ENCODE measurements around the gene HINT2.

The HINT2 gene

DNA sequence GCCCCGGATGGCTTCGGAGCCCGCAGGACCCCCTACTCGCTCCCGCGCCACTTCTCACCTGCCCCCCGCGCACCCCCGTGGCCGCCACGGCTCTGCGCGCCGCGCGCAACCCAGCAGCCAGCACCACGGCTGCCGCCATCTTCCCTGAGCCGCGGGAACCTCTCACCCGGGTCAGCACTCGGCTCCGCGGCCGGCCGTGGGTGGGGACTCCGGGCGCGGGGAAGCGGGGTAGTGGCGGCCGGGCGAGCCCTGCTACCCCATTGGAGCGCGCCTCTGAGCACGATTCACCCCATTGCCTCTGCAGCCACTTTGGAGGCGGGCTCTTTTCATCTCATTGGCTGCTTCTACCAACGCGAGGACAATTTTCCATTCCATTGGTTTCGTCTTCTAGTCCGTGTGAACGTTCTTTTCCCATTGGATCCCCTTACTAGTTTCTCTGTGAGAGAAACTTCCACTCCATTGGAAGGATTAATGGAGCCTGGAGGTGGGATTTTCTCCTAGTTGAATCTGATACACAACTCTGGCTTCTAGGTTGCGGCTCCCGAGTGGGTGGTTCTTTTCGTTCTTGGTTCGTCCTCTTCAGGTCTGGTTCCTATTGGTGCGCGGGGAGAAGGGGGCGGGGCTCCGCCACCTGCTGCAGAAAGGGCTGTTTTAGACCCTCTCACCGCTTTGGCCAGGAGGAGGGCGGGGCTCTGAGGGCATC lies at the start of gene HINT2:
TSS of gene HINT2 (minus strand) at position 202 of the 703 bp plus-strand sequence. CDS start at position 139, 63 bp downstream.
- Histone ChIP-seq H3K36me3 (ENCODE audit: control insufficient read depth in 1 of 2, insufficient read depth in 2 of 2, low read length in 2 of 2) (peaks cover 0 to 3% of the 10 kb centered on the region in 2 donors), H3K27me3 (ENCODE audit: control insufficient read depth in 1 of 2, insufficient read depth in 2 of 2, low read length in 2 of 2) (no peaks in the 10 kb centered on the region), H3K27ac (ENCODE audit: low read depth, low read length) (peak within 1 kb of the TSS; percentile 97), H3K4me1 (ENCODE audit: control insufficient read depth in 1 of 2, insufficient read depth in 2 of 2, low read length in 2 of 2) (peaks cover 29% of the 10 kb centered on the region in 2 donors), H3K9me3 (ENCODE audit: control insufficient read depth in 1 of 2, low read length in 2 of 2) (no peaks in the 10 kb centered on the region), H3K9ac (ENCODE audit: low read depth in 1 of 2, low read length in 2 of 2) (peak within 1 kb of the TSS; percentile 92 to 95), H3K4me3 (ENCODE audit: low read depth in 1 of 2, low read length in 2 of 2) (peak within 1 kb of the TSS; percentile 85 to 87)

DNA sequence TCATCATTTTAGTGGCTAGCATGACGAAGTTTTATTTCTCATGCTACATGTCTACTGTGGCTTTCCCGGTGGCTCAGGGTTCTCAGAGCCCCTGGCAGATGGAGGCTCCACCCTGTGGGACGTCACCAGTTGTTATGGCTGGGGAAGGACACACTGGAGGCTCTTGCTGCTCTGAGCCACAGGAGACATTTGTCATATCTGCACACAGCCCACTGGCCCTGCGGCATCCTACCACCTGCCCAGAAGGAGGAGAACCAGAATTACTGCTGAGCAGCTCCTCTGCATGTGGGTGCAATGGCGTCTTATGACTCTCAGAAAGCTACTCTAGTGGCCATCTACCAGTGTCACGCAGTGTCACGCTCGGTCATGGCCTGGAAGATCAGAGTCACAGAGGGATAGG lies 48.7 kb upstream of the HINT2 start:
- H3K36me3 ChIP-seq (ENCODE audit: control insufficient read depth in 1 of 2, insufficient read depth in 2 of 2, low read length in 2 of 2): no peaks in the 10 kb centered on the region
- no peaks in the 10 kb centered on the region for H3K9me3 ChIP-seq (ENCODE audit: control insufficient read depth in 1 of 2, low read length in 2 of 2)
- H3K9ac ChIP-seq (ENCODE audit: low read depth in 1 of 2, low read length in 2 of 2): no peak overlapping the region
- H3K27me3 ChIP-seq (ENCODE audit: control insufficient read depth in 1 of 2, insufficient read depth in 2 of 2, low read length in 2 of 2): peaks cover 32 to 34% of the 10 kb centered on the region in 2 donors
- no peak overlapping the region for H3K4me3 ChIP-seq (ENCODE audit: low read depth in 1 of 2, low read length in 2 of 2)
- H3K27ac ChIP-seq (ENCODE audit: low read depth, low read length): no peak overlapping the region
- H3K4me1 ChIP-seq (ENCODE audit: control insufficient read depth in 1 of 2, insufficient read depth in 2 of 2, low read length in 2 of 2): no peaks in the 10 kb centered on the region

DNA sequence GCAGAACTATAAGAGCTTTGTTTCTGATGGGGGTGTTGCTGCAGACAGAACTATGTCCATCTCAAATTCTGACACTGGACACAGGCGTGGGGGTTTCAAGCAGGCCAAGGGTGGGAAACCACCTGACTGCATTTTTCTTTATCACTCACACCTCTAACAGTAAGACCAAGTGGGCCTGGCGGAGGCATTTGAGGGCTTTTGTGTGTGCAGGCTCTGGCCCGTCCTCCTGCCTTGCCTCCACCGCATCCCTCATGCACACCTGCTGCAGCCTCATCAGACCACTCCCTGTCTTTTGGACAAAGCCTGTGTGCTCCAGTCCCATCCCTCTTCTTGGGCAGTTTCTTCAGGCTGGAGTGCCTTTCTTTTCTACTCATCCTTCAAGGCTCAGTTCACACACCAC lies 47.5 kb upstream of the HINT2 start:
- H3K4me3 ChIP-seq (ENCODE audit: low read depth in 1 of 2, low read length in 2 of 2): no peak overlapping the region
- H3K27me3 ChIP-seq (ENCODE audit: control insufficient read depth in 1 of 2, insufficient read depth in 2 of 2, low read length in 2 of 2): peaks cover 32 to 34% of the 10 kb centered on the region in 2 donors
- no peaks in the 10 kb centered on the region for H3K9me3 ChIP-seq (ENCODE audit: control insufficient read depth in 1 of 2, low read length in 2 of 2)
- H3K27ac ChIP-seq (ENCODE audit: low read depth, low read length): no peak overlapping the region
- H3K4me1 ChIP-seq (ENCODE audit: control insufficient read depth in 1 of 2, insufficient read depth in 2 of 2, low read length in 2 of 2): no peaks in the 10 kb centered on the region
- no peaks in the 10 kb centered on the region for H3K36me3 ChIP-seq (ENCODE audit: control insufficient read depth in 1 of 2, insufficient read depth in 2 of 2, low read length in 2 of 2)
- no peak overlapping the region for H3K9ac ChIP-seq (ENCODE audit: low read depth in 1 of 2, low read length in 2 of 2)

DNA sequence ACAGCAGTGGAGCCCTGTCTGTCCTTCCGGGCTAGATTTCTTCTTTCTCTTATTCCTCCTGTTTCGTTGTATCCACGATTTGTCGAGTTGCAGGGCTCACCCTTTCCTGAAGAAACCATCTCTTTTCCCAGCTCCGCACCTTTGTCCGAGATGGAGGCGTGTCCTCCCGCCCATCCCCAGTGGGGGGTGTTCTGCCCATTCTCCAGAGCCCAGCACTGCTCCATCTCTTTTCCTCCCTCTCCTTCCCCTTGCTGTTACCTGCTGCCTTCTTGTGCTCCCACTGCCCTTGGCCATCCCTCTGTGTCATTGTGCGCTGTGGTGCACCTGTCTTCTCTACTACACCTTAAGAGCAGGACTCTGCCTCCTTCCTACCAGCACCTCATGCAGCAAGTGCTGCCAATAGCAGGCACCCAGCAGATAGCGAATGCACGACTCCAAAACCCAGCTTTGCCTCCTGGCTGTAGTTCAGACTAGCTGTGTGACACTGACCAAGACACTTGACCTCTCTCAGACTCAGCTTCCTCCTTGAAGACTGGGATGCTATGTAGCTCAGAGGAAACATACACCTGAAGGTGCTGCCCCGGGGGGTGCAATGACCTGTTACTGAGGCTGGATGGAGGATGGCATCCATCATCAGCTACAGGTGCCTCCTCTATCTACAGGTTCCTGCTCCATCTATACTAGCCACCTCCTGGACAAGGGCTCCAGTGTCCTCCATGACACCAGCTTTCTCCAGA lies 46.5 kb upstream of the HINT2 start:
- Histone ChIP-seq H3K4me3 (ENCODE audit: low read depth in 1 of 2, low read length in 2 of 2) (no peak overlapping the region), H3K27me3 (ENCODE audit: control insufficient read depth in 1 of 2, insufficient read depth in 2 of 2, low read length in 2 of 2) (peaks cover 32 to 34% of the 10 kb centered on the region in 2 donors), H3K9ac (ENCODE audit: low read depth in 1 of 2, low read length in 2 of 2) (no peak overlapping the region), H3K36me3 (ENCODE audit: control insufficient read depth in 1 of 2, insufficient read depth in 2 of 2, low read length in 2 of 2) (no peaks in the 10 kb centered on the region), H3K27ac (ENCODE audit: low read depth, low read length) (no peak overlapping the region), H3K9me3 (ENCODE audit: control insufficient read depth in 1 of 2, low read length in 2 of 2) (no peaks in the 10 kb centered on the region), H3K4me1 (ENCODE audit: control insufficient read depth in 1 of 2, insufficient read depth in 2 of 2, low read length in 2 of 2) (no peaks in the 10 kb centered on the region)

DNA sequence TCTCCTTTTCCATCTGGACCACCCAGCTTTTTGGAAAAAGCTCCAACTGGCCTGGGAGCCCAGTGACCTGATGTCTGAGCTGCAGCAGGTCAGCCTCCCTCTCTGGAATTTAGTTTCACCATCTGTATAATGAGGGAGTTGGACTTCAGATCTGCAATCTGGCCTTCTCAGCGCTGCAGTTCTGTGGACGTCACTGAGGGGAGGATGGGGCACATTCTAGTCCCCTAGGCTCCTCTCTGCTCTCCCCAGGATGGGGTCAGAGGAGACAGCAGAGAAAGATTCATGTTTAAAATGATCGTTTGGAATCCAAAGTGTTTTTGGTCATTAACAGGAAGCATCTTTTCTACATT lies 45.1 kb upstream of the HINT2 start:
- Histone ChIP-seq H3K36me3 (ENCODE audit: control insufficient read depth in 1 of 2, insufficient read depth in 2 of 2, low read length in 2 of 2) (no peaks in the 10 kb centered on the region), H3K27ac (ENCODE audit: low read depth, low read length) (no peak overlapping the region), H3K4me1 (ENCODE audit: control insufficient read depth in 1 of 2, insufficient read depth in 2 of 2, low read length in 2 of 2) (no peaks in the 10 kb centered on the region), H3K9ac (ENCODE audit: low read depth in 1 of 2, low read length in 2 of 2) (no peak overlapping the region), H3K9me3 (ENCODE audit: control insufficient read depth in 1 of 2, low read length in 2 of 2) (no peaks in the 10 kb centered on the region), H3K27me3 (ENCODE audit: control insufficient read depth in 1 of 2, insufficient read depth in 2 of 2, low read length in 2 of 2) (peaks cover 32 to 34% of the 10 kb centered on the region in 2 donors), H3K4me3 (ENCODE audit: low read depth in 1 of 2, low read length in 2 of 2) (no peak overlapping the region)

DNA sequence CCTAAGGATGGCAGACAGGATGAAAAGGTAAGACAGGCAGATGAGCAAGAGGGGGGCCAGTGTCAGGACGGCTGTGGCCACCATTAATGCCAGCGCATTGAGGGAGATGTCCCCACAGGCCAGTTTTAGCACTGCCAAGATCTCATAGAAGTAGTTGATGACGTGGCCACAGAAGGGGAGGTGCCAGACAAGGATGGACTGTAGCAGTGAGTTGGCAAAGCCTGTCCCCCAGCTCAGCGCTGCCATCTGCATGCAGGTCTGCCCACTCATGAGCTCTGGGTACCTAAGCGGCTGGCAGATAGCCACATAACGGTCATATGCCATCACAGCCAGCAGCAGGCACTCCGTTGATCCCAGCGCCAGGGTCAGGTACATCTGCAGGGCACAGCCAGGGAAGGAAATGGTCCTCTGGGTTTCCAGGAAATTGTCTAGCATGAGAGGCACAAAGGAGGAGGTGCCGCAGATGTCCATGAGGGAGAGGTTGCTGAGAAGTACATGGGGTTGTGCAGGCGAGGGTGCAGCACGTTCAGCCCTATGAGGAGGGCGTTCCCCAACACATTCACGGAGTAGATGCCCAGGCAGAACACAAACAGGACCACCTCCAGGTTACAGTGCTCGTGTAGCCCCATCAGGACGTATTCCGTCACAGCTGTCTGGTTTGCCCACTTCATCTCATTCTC lies 44.6 kb upstream of the HINT2 start:
- Histone ChIP-seq H3K9me3 (ENCODE audit: control insufficient read depth in 1 of 2, low read length in 2 of 2) (no peaks in the 10 kb centered on the region), H3K9ac (ENCODE audit: low read depth in 1 of 2, low read length in 2 of 2) (no peak overlapping the region), H3K4me3 (ENCODE audit: low read depth in 1 of 2, low read length in 2 of 2) (no peak overlapping the region), H3K27me3 (ENCODE audit: control insufficient read depth in 1 of 2, insufficient read depth in 2 of 2, low read length in 2 of 2) (peaks cover 32 to 34% of the 10 kb centered on the region in 2 donors), H3K27ac (ENCODE audit: low read depth, low read length) (no peak overlapping the region), H3K4me1 (ENCODE audit: control insufficient read depth in 1 of 2, insufficient read depth in 2 of 2, low read length in 2 of 2) (no peaks in the 10 kb centered on the region), H3K36me3 (ENCODE audit: control insufficient read depth in 1 of 2, insufficient read depth in 2 of 2, low read length in 2 of 2) (no peaks in the 10 kb centered on the region)

DNA sequence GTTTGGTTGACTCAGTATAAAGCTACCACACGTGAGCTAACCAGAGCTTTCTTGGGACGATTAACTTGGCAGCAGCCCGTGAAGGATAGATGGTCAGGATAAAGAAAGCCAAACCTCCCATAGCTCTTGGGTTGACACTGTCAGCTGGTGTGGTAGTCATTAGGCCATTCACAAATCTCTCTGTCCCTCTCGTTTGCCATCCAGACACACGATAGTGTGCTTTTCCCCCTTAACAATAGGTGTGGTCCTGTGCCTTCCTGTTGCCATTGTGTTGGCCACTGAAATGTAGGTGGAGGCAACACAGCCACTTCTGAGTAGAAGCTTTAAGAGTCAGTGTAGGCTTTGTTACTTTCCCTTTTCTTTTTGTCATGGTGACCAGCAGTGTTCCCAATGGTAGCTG lies 43.6 kb upstream of the HINT2 start:
- no peaks in the 10 kb centered on the region for H3K9me3 ChIP-seq (ENCODE audit: control insufficient read depth in 1 of 2, low read length in 2 of 2)

DNA sequence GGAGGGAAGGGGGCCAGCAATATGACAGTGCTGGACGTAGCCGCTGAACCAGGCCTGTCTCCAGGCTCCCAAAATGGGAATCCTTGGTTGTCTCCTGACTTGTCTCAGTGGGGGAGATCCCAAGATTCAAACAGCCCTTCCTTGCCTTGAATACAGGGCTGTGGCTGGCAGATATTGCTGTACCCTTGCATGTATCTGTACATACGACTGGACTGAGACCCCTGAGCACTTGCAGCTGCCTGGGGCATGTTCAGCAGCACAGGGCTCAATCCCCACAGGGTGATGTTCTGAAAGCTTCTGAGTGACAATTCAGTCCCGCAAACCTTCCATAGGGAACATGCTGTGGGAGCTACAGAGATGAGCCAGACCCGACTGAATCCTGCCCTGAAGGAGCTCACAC lies 42.0 kb upstream of the HINT2 start:
- H3K27ac ChIP-seq (ENCODE audit: low read depth, low read length): no peak overlapping the region
- H3K4me1 ChIP-seq (ENCODE audit: control insufficient read depth in 1 of 2, insufficient read depth in 2 of 2, low read length in 2 of 2): no peaks in the 10 kb centered on the region
- no peak overlapping the region for H3K4me3 ChIP-seq (ENCODE audit: low read depth in 1 of 2, low read length in 2 of 2)
- no peaks in the 10 kb centered on the region for H3K36me3 ChIP-seq (ENCODE audit: control insufficient read depth in 1 of 2, insufficient read depth in 2 of 2, low read length in 2 of 2)
- H3K9ac ChIP-seq (ENCODE audit: low read depth in 1 of 2, low read length in 2 of 2): no peak overlapping the region
- H3K27me3 ChIP-seq (ENCODE audit: control insufficient read depth in 1 of 2, insufficient read depth in 2 of 2, low read length in 2 of 2): peaks cover 23 to 25% of the 10 kb centered on the region in 2 donors
- H3K9me3 ChIP-seq (ENCODE audit: control insufficient read depth in 1 of 2, low read length in 2 of 2): no peaks in the 10 kb centered on the region

More for the DNA sequence above, 43.6 kb upstream of the HINT2 start:
- Histone ChIP-seq H3K9ac (ENCODE audit: low read depth in 1 of 2, low read length in 2 of 2) (no peak overlapping the region), H3K36me3 (ENCODE audit: control insufficient read depth in 1 of 2, insufficient read depth in 2 of 2, low read length in 2 of 2) (no peaks in the 10 kb centered on the region), H3K4me3 (ENCODE audit: low read depth in 1 of 2, low read length in 2 of 2) (no peak overlapping the region), H3K27ac (ENCODE audit: low read depth, low read length) (no peak overlapping the region), H3K4me1 (ENCODE audit: control insufficient read depth in 1 of 2, insufficient read depth in 2 of 2, low read length in 2 of 2) (no peaks in the 10 kb centered on the region), H3K27me3 (ENCODE audit: control insufficient read depth in 1 of 2, insufficient read depth in 2 of 2, low read length in 2 of 2) (peaks cover 29 to 32% of the 10 kb centered on the region in 2 donors)

DNA sequence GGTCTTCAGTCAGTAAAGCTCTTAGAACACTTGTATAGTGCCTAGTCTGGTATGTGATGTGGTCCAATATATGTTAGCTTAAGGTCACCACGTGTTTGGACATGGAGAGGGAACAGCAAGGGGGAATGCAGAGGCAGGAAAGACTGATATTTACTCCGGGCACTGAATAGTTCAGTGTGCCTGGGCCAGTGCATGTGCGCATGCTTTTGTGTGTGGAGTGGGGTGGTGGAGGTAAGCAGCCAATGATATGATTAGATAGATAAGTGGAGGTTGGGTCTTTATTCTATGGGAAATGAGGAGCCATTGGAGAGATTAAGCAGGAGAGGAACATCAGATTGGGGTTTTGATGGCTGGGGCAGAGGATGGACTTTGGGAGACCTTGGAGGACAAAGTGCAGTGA lies 41.4 kb upstream of the HINT2 start:
- Histone ChIP-seq H3K27me3 (ENCODE audit: control insufficient read depth in 1 of 2, insufficient read depth in 2 of 2, low read length in 2 of 2) (peaks cover 16 to 19% of the 10 kb centered on the region in 2 donors), H3K36me3 (ENCODE audit: control insufficient read depth in 1 of 2, insufficient read depth in 2 of 2, low read length in 2 of 2) (no peaks in the 10 kb centered on the region), H3K4me1 (ENCODE audit: control insufficient read depth in 1 of 2, insufficient read depth in 2 of 2, low read length in 2 of 2) (no peaks in the 10 kb centered on the region), H3K9ac (ENCODE audit: low read depth in 1 of 2, low read length in 2 of 2) (no peak overlapping the region), H3K9me3 (ENCODE audit: control insufficient read depth in 1 of 2, low read length in 2 of 2) (no peaks in the 10 kb centered on the region), H3K4me3 (ENCODE audit: low read depth in 1 of 2, low read length in 2 of 2) (no peak overlapping the region), H3K27ac (ENCODE audit: low read depth, low read length) (no peak overlapping the region)

DNA sequence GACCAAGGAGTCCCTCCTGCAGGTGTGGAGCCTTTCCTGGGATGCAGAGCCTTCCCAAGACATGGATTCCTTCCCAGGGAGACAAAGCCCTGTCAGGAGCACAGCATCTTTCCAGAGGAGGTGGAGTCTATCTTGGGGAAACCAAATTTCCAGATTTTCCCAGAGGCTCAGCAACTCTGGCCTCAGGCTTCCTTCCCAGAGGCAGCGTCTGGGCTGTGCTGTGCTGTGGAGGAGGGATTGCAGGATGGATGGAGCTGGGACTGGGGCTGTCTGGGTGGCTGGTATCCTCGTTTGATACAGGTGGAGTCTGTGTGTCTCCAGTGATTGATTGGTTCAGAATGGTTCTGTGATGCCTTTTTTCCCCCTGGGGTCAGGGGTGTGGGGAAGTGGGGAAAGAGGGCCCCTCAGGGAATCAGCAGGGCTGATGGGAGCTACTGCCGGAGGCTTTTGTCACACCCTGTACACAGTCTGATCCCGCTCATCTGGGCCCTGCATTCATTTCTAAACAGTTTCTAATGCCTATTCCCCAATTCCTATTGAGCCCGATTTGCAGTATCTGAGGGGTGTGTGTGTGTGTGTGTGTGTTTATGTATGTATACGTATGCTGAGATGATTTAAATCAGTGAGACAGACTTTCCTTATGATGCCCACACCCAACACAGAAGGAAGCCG lies 39.4 kb upstream of the HINT2 start:
- H3K9me3 ChIP-seq (ENCODE audit: control insufficient read depth in 1 of 2, low read length in 2 of 2): no peaks in the 10 kb centered on the region
- peaks cover 0 to 1% of the 10 kb centered on the region in 2 donors for H3K27me3 ChIP-seq (ENCODE audit: control insufficient read depth in 1 of 2, insufficient read depth in 2 of 2, low read length in 2 of 2)
- no peak overlapping the region for H3K4me3 ChIP-seq (ENCODE audit: low read depth in 1 of 2, low read length in 2 of 2)
- no peak overlapping the region for H3K9ac ChIP-seq (ENCODE audit: low read depth in 1 of 2, low read length in 2 of 2)
- H3K27ac ChIP-seq (ENCODE audit: low read depth, low read length): no peak overlapping the region
- no peaks in the 10 kb centered on the region for H3K36me3 ChIP-seq (ENCODE audit: control insufficient read depth in 1 of 2, insufficient read depth in 2 of 2, low read length in 2 of 2)
- H3K4me1 ChIP-seq (ENCODE audit: control insufficient read depth in 1 of 2, insufficient read depth in 2 of 2, low read length in 2 of 2): no peaks in the 10 kb centered on the region
